GM12878 (cell line): ENCODE measurements around the gene CSMD2. TPM values are rescaled to one million over a fixed set of nuclear protein-coding genes. Genes with fewer than 3 reads are reported as not detected.
A peak's percentile ranks its signal among the peaks of the same experiment; 100 is the strongest.

Source experiments
- BCL11A ChIP-seq: IDR thresholded peaks from 2 replicates; pipeline ENCODE4 v1.6.1; 2011; ENCODE audit warnings: low read depth, low read length
- EGR1 ChIP-seq, 2 experiments: IDR thresholded peaks; 1 replicate in 1 of 2; 2 replicates in 1 of 2; pipeline ENCODE4 v1.6.1; 2011 to 2012; ENCODE audit warnings: low read depth in 2 of 2, low read length in 2 of 2, borderline replicate concordance in 1 of 2, mild to moderate bottlenecking in 1 of 2, moderate library complexity in 1 of 2
- FOXM1 ChIP-seq: IDR thresholded peaks from 2 replicates; pipeline ENCODE4 v1.6.1; 2012; ENCODE audit warnings: low read depth, mild to moderate bottlenecking, inconsistent platforms, low read length, moderate library complexity
- GABPA ChIP-seq: IDR thresholded peaks from 2 replicates; pipeline ENCODE4 v1.6.1; 2014; ENCODE audit warnings: antibody characterized with exemption, low read depth, mild to moderate bottlenecking, inconsistent platforms
- IKZF2 ChIP-seq, 2 experiments: fragments of 450-650 bp; IDR thresholded peaks; 2 replicates each; pipeline ENCODE4 v1.6.1; 2017; ENCODE audit warnings: mild to moderate bottlenecking in 2 of 2, moderate library complexity in 2 of 2
- MXI1 ChIP-seq: fragments of 150-350 bp; IDR thresholded peaks from 2 replicates; pipeline ENCODE4 v1.6.1; 2011; ENCODE audit warnings: low read depth, mild to moderate bottlenecking, inconsistent platforms, low read length, improper control_type of control experiment
- NR2C2 ChIP-seq: IDR thresholded peaks from 2 replicates; pipeline ENCODE4 v1.6.1; 2011; ENCODE audit warnings: borderline replicate concordance, low read depth; ENCODE audit not compliant: control insufficient read depth, insufficient read length
- RELA ChIP-seq: fragments of 450-650 bp; IDR thresholded peaks from 2 replicates; pipeline ENCODE4 v1.8.0; 2014; ENCODE audit warnings: borderline replicate concordance; ENCODE audit not compliant: partially characterized antibody
- TARDBP ChIP-seq: IDR thresholded peaks from 2 replicates; pipeline ENCODE4 v1.6.1; 2016; ENCODE audit warnings: borderline replicate concordance
- TCF12 ChIP-seq: IDR thresholded peaks from 2 replicates; pipeline ENCODE4 v1.6.1; 2011; ENCODE audit warnings: low read depth, mild to moderate bottlenecking, low read length
- ZNF24 ChIP-seq: fragments of 450-650 bp; IDR thresholded peaks from 2 replicates; pipeline ENCODE4 v1.6.1; 2017; ENCODE audit warnings: antibody characterized with exemption, mild to moderate bottlenecking
- polyA plus RNA-seq, 11 experiments: library from polyadenylated mRNA; depleted of rRNA in 4 of 11; unstranded in 6 of 11; stranded (reverse) in 5 of 11; fragments of >200 nt; fragmentation: Nextera tagmentation in 4 of 11; fragmentation: Illumina TruSeq in 1 of 11; extraction: Ambion mirVana in 4 of 11; extraction: Trizol in 1 of 11; gene quantifications; 1 replicate in 1 of 11; 2 replicates in 10 of 11; pipeline versions ENCODE4 v1.2.1 to v1.2.3, GENCODE V29; 2011 to 2016; ENCODE audit warnings: inconsistent platforms in 2 of 11, missing spikeins in 2 of 11, low read depth in 1 of 11
- total RNA-seq, 4 experiments: library from RNA; depleted of rRNA in 3 of 4; stranded (reverse); fragments of >200 nt in 3 of 4; fragmentation: Illumina TruSeq in 1 of 4; extraction: Trizol in 1 of 4; gene quantifications; 2 replicates each; pipeline versions ENCODE4 v1.2.1 to v1.2.3, GENCODE V29; 2013 to 2021
- TF ChIP-seq, protein P1 (sequence below): fragments of 450-650 bp; IDR thresholded peaks from 2 replicates; pipeline ENCODE4 v1.6.1; 2017; ENCODE audit warnings: mild to moderate bottlenecking, low read depth, inconsistent platforms; ENCODE audit not compliant: poor library complexity, severe bottlenecking
- TF ChIP-seq, protein P2 (sequence below): IDR thresholded peaks from 2 replicates; pipeline ENCODE4 v1.6.1; 2012; ENCODE audit warnings: low read depth, low read length, improper control_type of control experiment
- TF ChIP-seq, protein P3 (sequence below): IDR thresholded peaks from 2 replicates; pipeline ENCODE4 v1.6.1; 2011; ENCODE audit warnings: low read depth, mild to moderate bottlenecking, low read length, moderate library complexity, borderline replicate concordance; ENCODE audit errors: extremely low read depth
- TF ChIP-seq, protein P4 (sequence below): fragments of 450-650 bp; IDR thresholded peaks from 2 replicates; pipeline ENCODE4 v1.6.1; 2017; ENCODE audit warnings: mild to moderate bottlenecking
- TF ChIP-seq, protein P5 (sequence below): fragments of 450-650 bp; conservative IDR thresholded peaks from 2 replicates; pipeline ENCODE4 v1.6.1; 2017; ENCODE audit warnings: mild to moderate bottlenecking, moderate library complexity
- TF ChIP-seq, protein P6 (sequence below): IDR thresholded peaks from 2 replicates; pipeline ENCODE4 v1.6.1; 2012; ENCODE audit warnings: low read depth, low read length, improper control_type of control experiment
- TF ChIP-seq, protein P7 (sequence below): fragments of 450-650 bp; IDR thresholded peaks from 2 replicates; pipeline ENCODE4 v1.6.1; 2016; ENCODE audit warnings: mild to moderate bottlenecking

The CSMD2 gene
- total and polyA plus RNA-seq, 10 of the 15 experiments (the other 5 are each of a cell fraction or from before 2014, with no cell fraction given): under 0.01 TPM; not detected in 9

DNA sequence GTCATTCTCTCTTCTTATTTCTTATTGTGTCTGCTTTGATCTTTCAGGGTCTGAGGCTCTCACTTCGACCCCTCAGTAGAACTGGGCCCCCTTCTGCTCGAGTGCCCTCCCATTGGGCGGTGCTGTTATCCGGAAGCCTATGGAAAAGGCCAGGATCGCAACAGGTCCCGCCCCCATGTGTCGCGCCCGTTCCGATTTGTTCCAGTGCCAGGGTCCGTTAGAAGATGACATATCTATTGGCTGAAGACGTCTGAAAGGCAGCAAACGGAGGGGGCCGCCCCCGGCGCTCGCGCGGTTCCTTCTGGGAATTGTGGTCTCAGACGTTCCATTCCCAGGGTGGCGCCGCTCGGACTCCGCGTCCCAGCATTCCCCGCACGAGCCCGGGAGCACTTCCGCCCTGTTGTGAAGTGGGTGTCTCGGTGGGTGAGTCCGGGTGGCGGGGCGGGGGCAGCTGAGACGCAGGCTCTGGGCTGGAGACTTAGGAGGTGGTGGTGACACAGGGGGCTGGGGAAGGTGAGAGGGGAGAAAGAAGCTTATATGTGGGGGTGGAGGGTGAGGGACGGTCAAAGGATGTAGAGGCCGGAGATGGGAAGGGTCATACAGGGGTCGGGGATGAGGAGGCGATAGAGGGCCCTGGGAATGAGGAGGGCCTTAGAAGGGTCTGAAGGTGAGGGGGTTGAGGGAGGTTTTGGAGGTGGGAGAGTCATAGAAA is 692.6 kb downstream of the CSMD2 start, which contains the start of gene ZSCAN20 (continued):
- TF ChIP-seq, protein P1, sequence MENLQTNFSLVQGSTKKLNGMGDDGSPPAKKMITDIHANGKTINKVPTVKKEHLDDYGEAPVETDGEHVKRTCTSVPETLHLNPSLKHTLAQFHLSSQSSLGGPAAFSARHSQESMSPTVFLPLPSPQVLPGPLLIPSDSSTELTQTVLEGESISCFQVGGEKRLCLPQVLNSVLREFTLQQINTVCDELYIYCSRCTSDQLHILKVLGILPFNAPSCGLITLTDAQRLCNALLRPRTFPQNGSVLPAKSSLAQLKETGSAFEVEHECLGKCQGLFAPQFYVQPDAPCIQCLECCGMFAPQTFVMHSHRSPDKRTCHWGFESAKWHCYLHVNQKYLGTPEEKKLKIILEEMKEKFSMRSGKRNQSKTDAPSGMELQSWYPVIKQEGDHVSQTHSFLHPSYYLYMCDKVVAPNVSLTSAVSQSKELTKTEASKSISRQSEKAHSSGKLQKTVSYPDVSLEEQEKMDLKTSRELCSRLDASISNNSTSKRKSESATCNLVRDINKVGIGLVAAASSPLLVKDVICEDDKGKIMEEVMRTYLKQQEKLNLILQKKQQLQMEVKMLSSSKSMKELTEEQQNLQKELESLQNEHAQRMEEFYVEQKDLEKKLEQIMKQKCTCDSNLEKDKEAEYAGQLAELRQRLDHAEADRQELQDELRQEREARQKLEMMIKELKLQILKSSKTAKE: no peak
- TF ChIP-seq ZNF24 (no peak), RELA (no peak), EGR1 (IDR thresholded peaks at IDR 0.05; ENCODE audit: borderline replicate concordance in 1 of 2, low read depth in 2 of 2, low read length in 2 of 2) (peak in 1 of 2 experiments; percentile 49; a peak in 1 of 3 replicates), NR2C2 (no peak), MXI1 (no peak), TCF12 (no peak), GABPA (peak; percentile 88), BCL11A (no peak), IKZF2 (IDR thresholded peaks at IDR 0.05) (peak; percentile 54 to 78; a peak in 3 of 4 replicates), FOXM1 (no peak), TARDBP (no peak; the same call in 1 of the 2 replicates)
- TF ChIP-seq, protein P2, sequence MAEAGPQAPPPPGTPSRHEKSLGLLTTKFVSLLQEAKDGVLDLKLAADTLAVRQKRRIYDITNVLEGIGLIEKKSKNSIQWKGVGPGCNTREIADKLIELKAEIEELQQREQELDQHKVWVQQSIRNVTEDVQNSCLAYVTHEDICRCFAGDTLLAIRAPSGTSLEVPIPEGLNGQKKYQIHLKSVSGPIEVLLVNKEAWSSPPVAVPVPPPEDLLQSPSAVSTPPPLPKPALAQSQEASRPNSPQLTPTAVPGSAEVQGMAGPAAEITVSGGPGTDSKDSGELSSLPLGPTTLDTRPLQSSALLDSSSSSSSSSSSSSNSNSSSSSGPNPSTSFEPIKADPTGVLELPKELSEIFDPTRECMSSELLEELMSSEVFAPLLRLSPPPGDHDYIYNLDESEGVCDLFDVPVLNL: no peak
- TF ChIP-seq, protein P3, sequence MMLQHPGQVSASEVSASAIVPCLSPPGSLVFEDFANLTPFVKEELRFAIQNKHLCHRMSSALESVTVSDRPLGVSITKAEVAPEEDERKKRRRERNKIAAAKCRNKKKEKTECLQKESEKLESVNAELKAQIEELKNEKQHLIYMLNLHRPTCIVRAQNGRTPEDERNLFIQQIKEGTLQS: no peak
- TF ChIP-seq, protein P4, sequence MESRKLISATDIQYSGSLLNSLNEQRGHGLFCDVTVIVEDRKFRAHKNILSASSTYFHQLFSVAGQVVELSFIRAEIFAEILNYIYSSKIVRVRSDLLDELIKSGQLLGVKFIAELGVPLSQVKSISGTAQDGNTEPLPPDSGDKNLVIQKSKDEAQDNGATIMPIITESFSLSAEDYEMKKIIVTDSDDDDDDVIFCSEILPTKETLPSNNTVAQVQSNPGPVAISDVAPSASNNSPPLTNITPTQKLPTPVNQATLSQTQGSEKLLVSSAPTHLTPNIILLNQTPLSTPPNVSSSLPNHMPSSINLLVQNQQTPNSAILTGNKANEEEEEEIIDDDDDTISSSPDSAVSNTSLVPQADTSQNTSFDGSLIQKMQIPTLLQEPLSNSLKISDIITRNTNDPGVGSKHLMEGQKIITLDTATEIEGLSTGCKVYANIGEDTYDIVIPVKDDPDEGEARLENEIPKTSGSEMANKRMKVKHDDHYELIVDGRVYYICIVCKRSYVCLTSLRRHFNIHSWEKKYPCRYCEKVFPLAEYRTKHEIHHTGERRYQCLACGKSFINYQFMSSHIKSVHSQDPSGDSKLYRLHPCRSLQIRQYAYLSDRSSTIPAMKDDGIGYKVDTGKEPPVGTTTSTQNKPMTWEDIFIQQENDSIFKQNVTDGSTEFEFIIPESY: no peak
- TF ChIP-seq, protein P5, sequence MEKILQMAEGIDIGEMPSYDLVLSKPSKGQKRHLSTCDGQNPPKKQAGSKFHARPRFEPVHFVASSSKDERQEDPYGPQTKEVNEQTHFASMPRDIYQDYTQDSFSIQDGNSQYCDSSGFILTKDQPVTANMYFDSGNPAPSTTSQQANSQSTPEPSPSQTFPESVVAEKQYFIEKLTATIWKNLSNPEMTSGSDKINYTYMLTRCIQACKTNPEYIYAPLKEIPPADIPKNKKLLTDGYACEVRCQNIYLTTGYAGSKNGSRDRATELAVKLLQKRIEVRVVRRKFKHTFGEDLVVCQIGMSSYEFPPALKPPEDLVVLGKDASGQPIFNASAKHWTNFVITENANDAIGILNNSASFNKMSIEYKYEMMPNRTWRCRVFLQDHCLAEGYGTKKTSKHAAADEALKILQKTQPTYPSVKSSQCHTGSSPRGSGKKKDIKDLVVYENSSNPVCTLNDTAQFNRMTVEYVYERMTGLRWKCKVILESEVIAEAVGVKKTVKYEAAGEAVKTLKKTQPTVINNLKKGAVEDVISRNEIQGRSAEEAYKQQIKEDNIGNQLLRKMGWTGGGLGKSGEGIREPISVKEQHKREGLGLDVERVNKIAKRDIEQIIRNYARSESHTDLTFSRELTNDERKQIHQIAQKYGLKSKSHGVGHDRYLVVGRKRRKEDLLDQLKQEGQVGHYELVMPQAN: no peak
- TF ChIP-seq, protein P6, sequence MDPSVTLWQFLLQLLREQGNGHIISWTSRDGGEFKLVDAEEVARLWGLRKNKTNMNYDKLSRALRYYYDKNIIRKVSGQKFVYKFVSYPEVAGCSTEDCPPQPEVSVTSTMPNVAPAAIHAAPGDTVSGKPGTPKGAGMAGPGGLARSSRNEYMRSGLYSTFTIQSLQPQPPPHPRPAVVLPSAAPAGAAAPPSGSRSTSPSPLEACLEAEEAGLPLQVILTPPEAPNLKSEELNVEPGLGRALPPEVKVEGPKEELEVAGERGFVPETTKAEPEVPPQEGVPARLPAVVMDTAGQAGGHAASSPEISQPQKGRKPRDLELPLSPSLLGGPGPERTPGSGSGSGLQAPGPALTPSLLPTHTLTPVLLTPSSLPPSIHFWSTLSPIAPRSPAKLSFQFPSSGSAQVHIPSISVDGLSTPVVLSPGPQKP: 0 out of 2 replicates have a peak, but pooled peaks have one; percentile 53
- TF ChIP-seq, protein P7, sequence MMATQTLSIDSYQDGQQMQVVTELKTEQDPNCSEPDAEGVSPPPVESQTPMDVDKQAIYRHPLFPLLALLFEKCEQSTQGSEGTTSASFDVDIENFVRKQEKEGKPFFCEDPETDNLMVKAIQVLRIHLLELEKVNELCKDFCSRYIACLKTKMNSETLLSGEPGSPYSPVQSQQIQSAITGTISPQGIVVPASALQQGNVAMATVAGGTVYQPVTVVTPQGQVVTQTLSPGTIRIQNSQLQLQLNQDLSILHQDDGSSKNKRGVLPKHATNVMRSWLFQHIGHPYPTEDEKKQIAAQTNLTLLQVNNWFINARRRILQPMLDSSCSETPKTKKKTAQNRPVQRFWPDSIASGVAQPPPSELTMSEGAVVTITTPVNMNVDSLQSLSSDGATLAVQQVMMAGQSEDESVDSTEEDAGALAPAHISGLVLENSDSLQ: peak; percentile 98
